A549 (cell line): ENCODE measurements around the gene OR52N2. TPM values are rescaled to one million over a fixed set of nuclear protein-coding genes. Genes with fewer than 3 reads are reported as not detected.

Experiments
- ATAC-seq, 2 experiments: fragments of 200-7000 bp in 1 of 2; fragments of >200 bp in 1 of 2; cut with Nextera tagmentation in 1 of 2; cut with Tn5 transposase in 1 of 2; 3 replicates each; pipeline versions ENCODE4 v1.8.0 to v1.9.1; 2018 to 2020; ENCODE audit warnings: mild to moderate bottlenecking in 1 of 2, moderate library complexity in 1 of 2
- CTCF ChIA-PET: fragments of 300-600 bp; sonication (Branson Sonifier 250); formaldehyde crosslinking; extraction: SDS; loops from one replicate; lab custom pipeline; 2021; ENCODE audit warnings: antibody characterized with exemption, inconsistent platforms; lab: Yijun Ruan, JAX
- POLR2A ChIA-PET: fragments of 350-600 bp; formaldehyde crosslinking; extraction: SDS; loops from one replicate; lab custom pipeline; 2021; ENCODE audit warnings: antibody characterized with exemption, inconsistent platforms; lab: Yijun Ruan, JAX
- DNase-seq, 2 experiments: peaks; one replicate each; pipeline versions ENCODE4 v3.0.0 to v3.0.0-alpha.2; 2011 to 2016; ENCODE audit warnings: low read depth in 1 of 2, low spot score in 1 of 2
- FAIRE-seq: peaks from 2 replicates; lab custom pipeline; 2011; peaks lifted over from hg19 to GRCh38; lab: Jason Lieb, UNC
- H3K27ac ChIP-seq, 2 experiments: fragments of >200 bp; sonication (Bioruptor Twin); formaldehyde crosslinking; 3 replicates each; pipeline ENCODE4 v1.5.1; 2016 to 2017
- H3K4me1 ChIP-seq: fragments of >200 bp; sonication (Bioruptor Twin); formaldehyde crosslinking; 3 replicates; pipeline ENCODE4 v1.6.1; 2016
- H3K4me2 ChIP-seq: fragments of >200 bp; sonication (Bioruptor Twin); formaldehyde crosslinking; 3 replicates; pipeline ENCODE4 v1.6.1; 2016
- H3K4me3 ChIP-seq: fragments of >200 bp; sonication (Bioruptor Twin); formaldehyde crosslinking; 3 replicates; pipeline ENCODE4 v1.5.1; 2016
- H3K9me3 ChIP-seq: fragments of >200 bp; sonication (Bioruptor Twin); formaldehyde crosslinking; 3 replicates; pipeline ENCODE4 v1.6.1; 2016
- ATOH8 ChIP-seq: fragments of 250-450 bp; sonication (Bioruptor Pico); IDR thresholded peaks from 2 replicates; pipeline ENCODE4 v1.5.0; 2020; ENCODE audit warnings: low read depth, mild to moderate bottlenecking, moderate library complexity
- BHLHE40 ChIP-seq: IDR thresholded peaks from 2 replicates; pipeline ENCODE4 v1.6.1; 2012; ENCODE audit warnings: low read depth, low read length, inconsistent platforms
- CBX2 ChIP-seq: fragments of 200-600 bp; sonication (generic); IDR thresholded peaks from 2 replicates; pipeline ENCODE4 v1.6.1; 2016; ENCODE audit warnings: low read depth, mild to moderate bottlenecking, borderline replicate concordance
- CBX8 ChIP-seq: fragments of 200-600 bp; sonication (generic); IDR thresholded peaks from 2 replicates; pipeline ENCODE4 v1.6.1; 2016
- CHD4 ChIP-seq: fragments of 200-600 bp; sonication (generic); IDR thresholded peaks from 2 replicates; pipeline ENCODE4 v1.6.1; 2016; ENCODE audit warnings: antibody characterized with exemption, mild to moderate bottlenecking, borderline replicate concordance
- CTCF ChIP-seq: fragments of >200 bp; sonication (Bioruptor Twin); formaldehyde crosslinking; IDR thresholded peaks from 3 replicates; pipeline ENCODE4 v1.5.1; 2016
- ELK1 ChIP-seq: fragments of 150-350 bp; IDR thresholded peaks from 2 replicates; pipeline ENCODE4 v1.6.1; 2014; ENCODE audit warnings: low read depth, mild to moderate bottlenecking, low read length
- ESRRA ChIP-seq: fragments of 150-350 bp; IDR thresholded peaks from 2 replicates; pipeline ENCODE4 v1.6.1; 2014; ENCODE audit warnings: mild to moderate bottlenecking, low read length, borderline replicate concordance
- HDAC2 ChIP-seq: fragments of 200-600 bp; sonication (generic); IDR thresholded peaks from 2 replicates; pipeline ENCODE4 v1.6.1; 2016
- HEYL ChIP-seq: fragments of 250-450 bp; sonication (Bioruptor Pico); IDR thresholded peaks from 2 replicates; pipeline ENCODE4 v1.8.0; 2021; ENCODE audit warnings: mild to moderate bottlenecking, moderate library complexity
- JUNB ChIP-seq: fragments of >200 bp; sonication (Bioruptor Twin); formaldehyde crosslinking; IDR thresholded peaks from 2 replicates; pipeline ENCODE4 v1.6.1; 2016
- MAZ ChIP-seq: fragments of 150-350 bp; IDR thresholded peaks from 2 replicates; pipeline ENCODE4 v1.6.1; 2014; ENCODE audit warnings: antibody characterized with exemption, low read depth, low read length, borderline replicate concordance
- NPAS2 ChIP-seq: fragments of 250-450 bp; sonication (Bioruptor Pico); IDR thresholded peaks from 2 replicates; pipeline ENCODE4 v1.8.0; 2022; ENCODE audit warnings: mild to moderate bottlenecking, moderate library complexity, borderline replicate concordance
- NR3C1 ChIP-seq: fragments of >200 bp; sonication (Bioruptor Twin); formaldehyde crosslinking; IDR thresholded peaks from 3 replicates; pipeline ENCODE4 v1.6.1; 2017
- PHF8 ChIP-seq: fragments of 200-600 bp; sonication (generic); IDR thresholded peaks from 2 replicates; pipeline ENCODE4 v1.6.1; 2016; ENCODE audit warnings: low read depth, mild to moderate bottlenecking, antibody characterized with exemption, moderate library complexity, borderline replicate concordance
- POLR2AphosphoS2 ChIP-seq: conservative IDR thresholded peaks from 2 replicates; pipeline ENCODE4 v1.6.1; 2012; ENCODE audit warnings: low read length, improper control_type of control experiment, inconsistent platforms
- RAD21 ChIP-seq, 2 experiments: fragments of >200 bp in 1 of 2; sonication (Bioruptor Twin) in 1 of 2; formaldehyde crosslinking in 1 of 2; IDR thresholded peaks in 1 of 2; conservative IDR thresholded peaks in 1 of 2; 2 replicates in 1 of 2; 3 replicates in 1 of 2; pipeline ENCODE4 v1.6.1; 2012 to 2018; ENCODE audit warnings: inconsistent platforms in 1 of 2
- REST ChIP-seq: fragments of 200-600 bp; sonication (generic); IDR thresholded peaks from 2 replicates; pipeline ENCODE4 v1.6.1; 2016; ENCODE audit warnings: antibody characterized with exemption, mild to moderate bottlenecking, moderate library complexity
- RFX5 ChIP-seq: fragments of 450-650 bp; IDR thresholded peaks from 2 replicates; pipeline ENCODE4 v1.7.1; 2014; ENCODE audit warnings: antibody characterized with exemption, mild to moderate bottlenecking, moderate library complexity
- TFCP2L1 ChIP-seq: fragments of 250-450 bp; sonication (Bioruptor Pico); IDR thresholded peaks from 2 replicates; pipeline ENCODE4 v1.5.0; 2021; ENCODE audit warnings: mild to moderate bottlenecking
- USF2 ChIP-seq: fragments of 450-650 bp; IDR thresholded peaks from 2 replicates; pipeline ENCODE4 v1.6.1; 2014; ENCODE audit warnings: antibody characterized with exemption
- WGBS: methylation state at CpG from one replicate; pipeline ENCODE4 v1.1.6; 2017; ENCODE audit errors: missing lambda C conversion rate; 5-methylcytosine and 5-hydroxymethylcytosine counted together
- polyA plus RNA-seq, 4 experiments: library from polyadenylated mRNA; depleted of rRNA in 3 of 4; stranded (reverse); fragments of >200 nt; fragmentation: RNase III in 1 of 4; extraction: RNeasy Plus Mini Kit Qiagen cat#74134 plus additional on column Dnase treatment in 1 of 4; gene quantifications; 2 replicates in 3 of 4; 3 replicates in 1 of 4; pipeline ENCODE4 v1.2.3, GENCODE V29; 2011 to 2017

Gene OR52N2
- polyA plus RNA-seq, 2 of the 4 experiments (the other 2 are of a cell fraction): not detected

- TF ChIP-seq ELK1 (no peak), CBX2 (no peak), RAD21 (conservative IDR thresholded peaks at IDR 0.05 in 1 of 2, IDR thresholded peaks at IDR 0.05 in 1 of 2) (no peak)
Observed at GRCh38 chr11:5809905-5810795, 1.4 kb downstream of the OR52N2 start (continued).

GRCh38 chr11:5815534-5815933 is 6.8 kb downstream of the OR52N2 start:
- Histone ChIP-seq H3K9me3 (no peaks in the 10 kb centered on the region), H3K4me2 (no peak overlapping the region), H3K27ac (no peak overlapping the region), H3K4me1 (no peaks in the 10 kb centered on the region), H3K4me3 (no peak overlapping the region)
- ChIA-PET POLR2A (no interaction called here), CTCF (no interaction called here)
- no peak for ATAC-seq
- 25% methylated on average over 4 of the region's 4 CpGs for WGBS
- TF ChIP-seq ESRRA: no peak
- no peak for TF ChIP-seq CHD4
- TF ChIP-seq POLR2AphosphoS2: no peak
- TF ChIP-seq MAZ: no peak
- TF ChIP-seq NPAS2 (CRISPR knock-in tag): no peak
- no peak for TF ChIP-seq REST
- TF ChIP-seq HEYL: no peak
- TF ChIP-seq CTCF: no peak
- no peak for TF ChIP-seq NR3C1
- no peak for TF ChIP-seq HDAC2
- TF ChIP-seq CBX8: no peak
- no peak for TF ChIP-seq USF2
- no peak for TF ChIP-seq RFX5
- TF ChIP-seq TFCP2L1 (CRISPR knock-in tag): no peak
- TF ChIP-seq ELK1: no peak
- no peak for TF ChIP-seq ATOH8 (CRISPR knock-in tag)
- no peak for TF ChIP-seq PHF8
- TF ChIP-seq JUNB: no peak
- TF ChIP-seq BHLHE40: no peak
- no peak for DNase-seq
- no peak for FAIRE-seq
